Liver (tissue), 9 donors: Measurements from ENCODE around the gene SRGAP3. TPM values are rescaled to one million over a fixed set of nuclear protein-coding genes. Genes with fewer than 3 reads are reported as not detected.

Experiments
- DNase-seq: peaks from one replicate; pipeline ENCODE4 v3.0.0-alpha.2; 2017; ENCODE audit warnings: low spot score
- H3K27ac ChIP-seq, 2 donors: one replicate each; pipeline ENCODE4 v1.7.0; 2013; ENCODE audit warnings: inconsistent platforms in 2 of 2, low read length in 2 of 2, control low read depth in 1 of 2, low read depth in 1 of 2, mild to moderate bottlenecking in 1 of 2
- H3K27me3 ChIP-seq, 4 donors: one replicate each; pipeline versions ENCODE4 v1.6.1 to v1.7.0; 2013; ENCODE audit warnings: low read length in 3 of 4, inconsistent platforms in 1 of 4, mild to moderate bottlenecking in 1 of 4, moderate library complexity in 1 of 4; ENCODE audit not compliant: control insufficient read depth in 4 of 4, insufficient read depth in 4 of 4
- H3K36me3 ChIP-seq, 4 donors: one replicate each; pipeline versions ENCODE4 v1.6.1 to v1.7.0; 2013; ENCODE audit warnings: low read length in 3 of 4, mild to moderate bottlenecking in 3 of 4, low read depth in 1 of 4, moderate library complexity in 1 of 4; ENCODE audit not compliant: control insufficient read depth in 4 of 4, insufficient read depth in 3 of 4
- H3K4me1 ChIP-seq, 4 donors: one replicate each; pipeline versions ENCODE4 v1.6.1 to v1.7.0; 2013; ENCODE audit warnings: low read length in 3 of 4, mild to moderate bottlenecking in 3 of 4, moderate library complexity in 1 of 4; ENCODE audit not compliant: control insufficient read depth in 4 of 4, insufficient read depth in 4 of 4
- H3K4me3 ChIP-seq, 3 donors: one replicate each; pipeline versions ENCODE4 v1.6.1 to v1.7.0; 2013; ENCODE audit warnings: low read length in 3 of 3, control low read depth in 1 of 3, low read depth in 1 of 3, mild to moderate bottlenecking in 1 of 3
- H3K9ac ChIP-seq, 2 donors: one replicate each; pipeline ENCODE4 v1.7.0; 2013; ENCODE audit warnings: low read length in 2 of 2, mild to moderate bottlenecking in 2 of 2, moderate library complexity in 2 of 2, control low read depth in 1 of 2, low read depth in 1 of 2
- H3K9me3 ChIP-seq, 4 donors: one replicate each; pipeline versions ENCODE4 v1.6.1 to v1.7.0; 2013; ENCODE audit warnings: low read length in 3 of 4; ENCODE audit not compliant: control insufficient read depth in 4 of 4
- FOXA1 ChIP-seq: IDR thresholded peaks from 2 replicates; pipeline ENCODE4 v1.6.1; 2016; ENCODE audit warnings: antibody characterized with exemption
- HNF4A ChIP-seq, 2 donors: conservative IDR thresholded peaks; 2 replicates each; pipeline ENCODE4 v1.6.1; 2016; ENCODE audit warnings: antibody characterized with exemption in 2 of 2, mild to moderate bottlenecking in 2 of 2
- JUND ChIP-seq, 2 donors: IDR thresholded peaks; 2 replicates each; pipeline ENCODE4 v1.6.1; 2016; ENCODE audit warnings: antibody characterized with exemption in 2 of 2
- NR2F2 ChIP-seq: IDR thresholded peaks from 2 replicates; pipeline ENCODE4 v1.6.1; 2016; ENCODE audit warnings: antibody characterized with exemption
- RAD21 ChIP-seq, 2 donors: IDR thresholded peaks; 2 replicates each; pipeline ENCODE4 v1.6.1; 2016; ENCODE audit warnings: antibody characterized with exemption in 2 of 2, mild to moderate bottlenecking in 2 of 2
- RXRA ChIP-seq, 2 donors: IDR thresholded peaks; 2 replicates each; pipeline ENCODE4 v1.6.1; 2017 to 2018; ENCODE audit warnings: antibody characterized with exemption in 2 of 2, mild to moderate bottlenecking in 1 of 2
- SP1 ChIP-seq: IDR thresholded peaks from 2 replicates; pipeline ENCODE4 v1.6.1; 2018; ENCODE audit warnings: antibody characterized with exemption, mild to moderate bottlenecking
- WGBS: extraction: QIAGEN DNeasy Blood & Tissue Kit; methylation state at CpG from one replicate; pipeline ENCODE4 v1.1.7; 2013; 5-methylcytosine and 5-hydroxymethylcytosine counted together
- polyA plus RNA-seq, 2 donors: library from polyadenylated mRNA; stranded (reverse) in 1 of 2; unstranded in 1 of 2; fragments of 200-250 nt in 1 of 2; fragments of >200 nt in 1 of 2; fragmentation: Nextera tagmentation in 1 of 2; extraction: Ambion mirVana in 1 of 2; gene quantifications; one replicate each; pipeline versions ENCODE4 v1.2.1 to v1.2.3, GENCODE V29; 2013 to 2015
- total RNA-seq, 2 donors: library from RNA; depleted of rRNA; stranded (reverse); fragments of >200 nt; gene quantifications; one replicate each; pipeline ENCODE4 v1.2.3, GENCODE V29; 2014
- TF ChIP-seq, protein P1 (sequence below): fragments of 150-350 bp; IDR thresholded peaks from 2 replicates; pipeline ENCODE4 v1.5.1; 2017; ENCODE audit warnings: improper control_type of control experiment, low read depth, low read length; ENCODE audit not compliant: missing input control
- TF ChIP-seq, protein P2 (sequence below): IDR thresholded peaks from 2 replicates; pipeline ENCODE4 v1.6.1; 2016; ENCODE audit warnings: antibody characterized with exemption, mild to moderate bottlenecking
- donor health status: healthy.
- donor health status: healthy.
- donor health status: healthy.
- donor health status: healthy.
- donor health status: healthy.

SRGAP3 gene
- total and polyA plus RNA-seq, 4 donors: 0.61 to 4.2 (median 1.6) TPM

DNA sequence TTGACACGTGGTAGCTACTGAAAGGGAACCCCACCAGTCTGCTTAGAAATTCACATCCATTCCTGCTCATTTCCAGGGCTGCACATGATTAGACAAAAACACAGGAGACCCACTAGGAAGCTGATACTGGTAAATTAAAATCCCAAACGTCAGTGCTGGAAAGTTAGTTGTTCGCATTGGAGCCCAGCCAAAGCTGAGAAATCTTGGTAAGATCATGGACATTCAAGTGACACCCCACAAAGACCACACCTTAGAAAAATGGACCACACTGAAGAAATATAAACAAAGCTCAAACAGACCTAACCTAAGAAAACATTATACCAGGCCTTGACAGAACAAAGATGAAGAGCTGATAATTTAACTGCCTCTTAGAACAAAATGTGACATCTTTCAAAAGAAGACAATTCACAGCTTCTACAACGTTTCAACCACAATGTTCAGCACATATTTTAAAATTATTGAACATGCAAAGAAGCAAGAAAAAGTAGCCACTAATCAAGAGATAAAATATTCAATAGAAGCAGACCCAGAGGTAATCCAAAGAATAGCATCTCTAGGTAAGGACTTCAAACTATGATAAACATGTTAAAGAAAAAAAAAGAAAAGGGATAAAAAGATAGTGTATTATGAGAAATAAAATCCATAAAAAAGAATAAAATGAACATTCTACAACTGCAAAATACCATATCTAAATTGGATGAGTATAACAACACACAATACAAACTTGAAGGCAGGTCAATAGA is 306.5 kb downstream of the SRGAP3 start:
- H3K4me1 ChIP-seq: no peaks in the 10 kb centered on the region
- H3K36me3 ChIP-seq: peaks cover 1 to 8% (median 7%) of the 10 kb centered on the region in 4 donors

DNA sequence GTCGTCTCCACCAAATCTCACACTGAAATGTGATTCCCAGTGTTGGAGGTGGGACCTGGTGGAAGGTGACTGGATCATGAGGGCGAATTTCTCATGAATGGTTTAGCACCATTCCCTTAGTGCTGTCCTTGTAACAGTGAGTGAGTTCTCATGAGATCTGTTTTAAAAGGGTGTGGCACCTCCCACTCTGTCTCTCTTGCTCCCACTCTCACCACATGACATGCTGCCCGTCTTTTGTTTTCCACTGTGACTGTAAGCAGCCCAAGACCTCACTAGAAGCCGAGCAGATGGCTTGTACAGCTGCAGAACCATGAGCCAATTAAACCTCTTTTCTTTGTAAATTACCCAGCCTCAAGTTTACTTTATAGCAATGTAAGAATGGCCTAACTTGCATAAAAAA is 307.3 kb downstream of the SRGAP3 start:
- DNase-seq: no peak

More for the DNA sequence above, 306.5 kb downstream of the SRGAP3 start:
- no peak for DNase-seq
- Histone ChIP-seq H3K9me3 (no peaks in the 10 kb centered on the region), H3K9ac (no peak overlapping the region), H3K27me3 (no peaks in the 10 kb centered on the region), H3K4me3 (no peak overlapping the region), H3K27ac (no peak overlapping the region)
- WGBS: 88% methylated on average over 4 of the region's 4 CpGs
- no peak for TF ChIP-seq SP1
- no peak for TF ChIP-seq NR2F2
- TF ChIP-seq HNF4A (conservative IDR thresholded peaks at IDR 0.05): no peak
- no peak for TF ChIP-seq RXRA (IDR thresholded peaks at IDR 0.05)

DNA sequence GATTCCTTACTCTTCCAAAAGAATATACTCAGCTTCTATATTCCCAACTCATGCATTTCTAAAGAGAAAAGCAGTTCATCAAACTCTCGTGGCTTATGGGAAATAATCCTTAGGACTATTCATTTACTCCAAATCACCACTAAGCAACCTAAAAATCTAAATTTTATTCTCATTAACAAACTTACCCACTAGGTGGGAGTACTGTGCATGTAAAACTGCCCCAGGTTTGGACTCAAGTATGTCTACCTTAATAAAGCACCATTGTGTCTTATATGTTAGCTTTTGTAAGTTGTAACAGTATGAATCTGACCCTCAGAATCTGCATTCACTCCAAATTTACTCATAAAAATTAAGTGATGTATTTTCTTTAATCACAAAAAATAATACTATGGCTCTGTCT is 311.4 kb downstream of the SRGAP3 start:
- 81% methylated on average over 1 of the region's 1 CpG for WGBS
- Histone ChIP-seq H3K9me3 (no peaks in the 10 kb centered on the region), H3K9ac (no peak overlapping the region), H3K27ac (no peak overlapping the region), H3K27me3 (no peaks in the 10 kb centered on the region), H3K4me1 (no peaks in the 10 kb centered on the region), H3K4me3 (no peak overlapping the region), H3K36me3 (peaks cover 0 to 8% (median 4%) of the 10 kb centered on the region in 4 donors)
- DNase-seq: no peak
- TF ChIP-seq RAD21 (IDR thresholded peaks at IDR 0.05): peak; percentile 51 to 63
- TF ChIP-seq, protein P1, sequence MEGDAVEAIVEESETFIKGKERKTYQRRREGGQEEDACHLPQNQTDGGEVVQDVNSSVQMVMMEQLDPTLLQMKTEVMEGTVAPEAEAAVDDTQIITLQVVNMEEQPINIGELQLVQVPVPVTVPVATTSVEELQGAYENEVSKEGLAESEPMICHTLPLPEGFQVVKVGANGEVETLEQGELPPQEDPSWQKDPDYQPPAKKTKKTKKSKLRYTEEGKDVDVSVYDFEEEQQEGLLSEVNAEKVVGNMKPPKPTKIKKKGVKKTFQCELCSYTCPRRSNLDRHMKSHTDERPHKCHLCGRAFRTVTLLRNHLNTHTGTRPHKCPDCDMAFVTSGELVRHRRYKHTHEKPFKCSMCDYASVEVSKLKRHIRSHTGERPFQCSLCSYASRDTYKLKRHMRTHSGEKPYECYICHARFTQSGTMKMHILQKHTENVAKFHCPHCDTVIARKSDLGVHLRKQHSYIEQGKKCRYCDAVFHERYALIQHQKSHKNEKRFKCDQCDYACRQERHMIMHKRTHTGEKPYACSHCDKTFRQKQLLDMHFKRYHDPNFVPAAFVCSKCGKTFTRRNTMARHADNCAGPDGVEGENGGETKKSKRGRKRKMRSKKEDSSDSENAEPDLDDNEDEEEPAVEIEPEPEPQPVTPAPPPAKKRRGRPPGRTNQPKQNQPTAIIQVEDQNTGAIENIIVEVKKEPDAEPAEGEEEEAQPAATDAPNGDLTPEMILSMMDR: peak; percentile 17
- no peak for TF ChIP-seq JUND (IDR thresholded peaks at IDR 0.05)
- TF ChIP-seq FOXA1: no peak

More for the DNA sequence above, 307.3 kb downstream of the SRGAP3 start:
- Histone ChIP-seq H3K9ac (no peak overlapping the region), H3K9me3 (no peaks in the 10 kb centered on the region), H3K36me3 (peaks cover 1 to 8% (median 7%) of the 10 kb centered on the region in 4 donors), H3K4me3 (no peak overlapping the region), H3K27me3 (no peaks in the 10 kb centered on the region), H3K27ac (no peak overlapping the region), H3K4me1 (no peaks in the 10 kb centered on the region)
- 98% methylated on average over 4 of the region's 4 CpGs for WGBS
- TF ChIP-seq RAD21 (IDR thresholded peaks at IDR 0.05): no peak

DNA sequence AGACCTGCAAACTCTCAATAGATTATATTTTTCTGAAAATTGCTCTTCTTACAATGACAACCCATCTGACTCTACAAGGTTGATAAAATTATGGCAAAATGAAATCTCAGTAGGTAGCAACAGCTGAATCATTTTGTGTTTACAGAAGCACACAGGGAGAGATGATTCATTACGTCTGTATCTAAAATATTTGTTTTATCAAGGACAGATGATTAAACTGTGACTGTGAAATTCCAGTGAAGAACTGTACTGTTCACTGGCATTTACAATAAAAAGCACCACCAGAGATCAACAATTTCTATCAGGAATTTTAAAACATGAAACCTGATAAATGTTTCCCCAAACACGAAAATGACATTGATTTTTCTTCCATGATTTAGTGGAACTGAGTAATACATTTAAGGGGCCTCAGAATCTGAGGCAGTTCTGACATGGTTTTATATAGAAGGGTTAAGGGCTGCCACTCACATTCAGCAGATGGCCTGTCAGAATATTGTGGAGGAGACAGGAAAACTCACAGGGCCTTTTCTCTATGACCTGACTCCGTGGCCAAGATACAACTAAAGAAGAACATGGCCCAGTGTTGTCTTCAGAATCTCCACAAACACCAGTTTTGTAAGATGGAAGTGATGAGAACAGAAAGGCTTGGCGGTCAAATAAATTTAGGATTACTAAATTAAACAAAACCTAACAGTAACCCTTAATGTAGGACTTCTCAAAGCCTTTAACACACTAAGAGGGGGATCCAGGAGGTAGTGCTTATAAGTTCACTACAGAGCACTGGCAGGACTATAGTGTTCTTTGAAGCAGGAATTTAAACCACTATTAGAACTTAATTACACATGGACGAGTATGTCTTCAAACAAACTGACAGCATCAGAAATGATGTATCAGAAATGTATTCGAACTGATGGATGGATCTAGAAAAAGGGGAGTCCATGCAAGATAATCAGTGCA is 312.1 kb downstream of the SRGAP3 start:
- peaks cover 0 to 8% (median 4%) of the 10 kb centered on the region in 4 donors for H3K36me3 ChIP-seq
- TF ChIP-seq NR2F2 (no peak), SP1 (no peak), RXRA (IDR thresholded peaks at IDR 0.05) (no peak), JUND (IDR thresholded peaks at IDR 0.05) (peak in 1 of 2 donors; percentile 59)
- TF ChIP-seq, protein P2, sequence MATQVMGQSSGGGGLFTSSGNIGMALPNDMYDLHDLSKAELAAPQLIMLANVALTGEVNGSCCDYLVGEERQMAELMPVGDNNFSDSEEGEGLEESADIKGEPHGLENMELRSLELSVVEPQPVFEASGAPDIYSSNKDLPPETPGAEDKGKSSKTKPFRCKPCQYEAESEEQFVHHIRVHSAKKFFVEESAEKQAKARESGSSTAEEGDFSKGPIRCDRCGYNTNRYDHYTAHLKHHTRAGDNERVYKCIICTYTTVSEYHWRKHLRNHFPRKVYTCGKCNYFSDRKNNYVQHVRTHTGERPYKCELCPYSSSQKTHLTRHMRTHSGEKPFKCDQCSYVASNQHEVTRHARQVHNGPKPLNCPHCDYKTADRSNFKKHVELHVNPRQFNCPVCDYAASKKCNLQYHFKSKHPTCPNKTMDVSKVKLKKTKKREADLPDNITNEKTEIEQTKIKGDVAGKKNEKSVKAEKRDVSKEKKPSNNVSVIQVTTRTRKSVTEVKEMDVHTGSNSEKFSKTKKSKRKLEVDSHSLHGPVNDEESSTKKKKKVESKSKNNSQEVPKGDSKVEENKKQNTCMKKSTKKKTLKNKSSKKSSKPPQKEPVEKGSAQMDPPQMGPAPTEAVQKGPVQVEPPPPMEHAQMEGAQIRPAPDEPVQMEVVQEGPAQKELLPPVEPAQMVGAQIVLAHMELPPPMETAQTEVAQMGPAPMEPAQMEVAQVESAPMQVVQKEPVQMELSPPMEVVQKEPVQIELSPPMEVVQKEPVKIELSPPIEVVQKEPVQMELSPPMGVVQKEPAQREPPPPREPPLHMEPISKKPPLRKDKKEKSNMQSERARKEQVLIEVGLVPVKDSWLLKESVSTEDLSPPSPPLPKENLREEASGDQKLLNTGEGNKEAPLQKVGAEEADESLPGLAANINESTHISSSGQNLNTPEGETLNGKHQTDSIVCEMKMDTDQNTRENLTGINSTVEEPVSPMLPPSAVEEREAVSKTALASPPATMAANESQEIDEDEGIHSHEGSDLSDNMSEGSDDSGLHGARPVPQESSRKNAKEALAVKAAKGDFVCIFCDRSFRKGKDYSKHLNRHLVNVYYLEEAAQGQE: no peak
- WGBS: 66% methylated on average over 6 of the region's 6 CpGs

More for the DNA sequence above, 312.1 kb downstream of the SRGAP3 start:
- Histone ChIP-seq H3K27ac (peak overlapping the region in 1 of 2 donors; percentile 20), H3K27me3 (no peaks in the 10 kb centered on the region), H3K9me3 (no peaks in the 10 kb centered on the region), H3K4me3 (no peak overlapping the region), H3K9ac (no peak overlapping the region), H3K4me1 (no peaks in the 10 kb centered on the region)
- no peak for DNase-seq
